Inflammatory macrophage (primary cell): ENCODE data around the gene CCT8.
A peak's percentile ranks its signal among the peaks of the same experiment; 100 is the strongest.
"Not testable (repeated sequence)": the region's sequence is repeated elsewhere in the genome, so short reads cannot be mapped to it uniquely, and the experiment has no call there.

Experiments
- DNase-seq, 2 donors: peaks; one replicate each; pipeline ENCODE4 v3.0.0-alpha.2; 2020 to 2022

Gene CCT8

DNA sequence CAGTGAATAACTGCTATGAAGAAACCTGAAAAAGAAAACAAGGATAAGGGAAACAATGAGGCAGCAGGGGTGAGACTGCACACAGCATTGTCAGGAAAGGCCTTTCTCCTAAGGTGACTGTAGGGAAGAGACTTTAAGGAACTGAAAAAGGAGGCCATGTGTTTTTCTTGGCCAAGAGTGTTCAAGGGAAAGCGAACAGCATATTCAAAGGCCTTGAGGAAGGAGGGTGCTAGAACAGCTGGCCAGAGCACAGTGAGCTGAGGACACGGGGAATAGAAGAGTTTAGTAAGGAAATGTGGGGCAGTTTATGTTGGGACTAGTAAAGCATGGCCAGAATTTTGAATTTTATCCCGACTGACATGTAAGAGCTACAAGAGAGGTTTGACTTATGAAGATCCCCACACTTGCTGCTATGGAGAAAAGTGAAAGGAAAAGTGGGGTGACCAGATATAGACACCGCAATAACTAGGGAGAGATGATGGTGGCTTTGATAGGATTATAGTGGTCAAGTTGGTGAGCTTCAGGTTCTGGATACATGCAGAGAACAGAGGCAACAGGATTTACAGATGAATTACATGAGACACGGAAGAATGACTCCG is 55.7 kb downstream of the CCT8 start:
- peak; percentile 61 to 71 for DNase-seq

DNA sequence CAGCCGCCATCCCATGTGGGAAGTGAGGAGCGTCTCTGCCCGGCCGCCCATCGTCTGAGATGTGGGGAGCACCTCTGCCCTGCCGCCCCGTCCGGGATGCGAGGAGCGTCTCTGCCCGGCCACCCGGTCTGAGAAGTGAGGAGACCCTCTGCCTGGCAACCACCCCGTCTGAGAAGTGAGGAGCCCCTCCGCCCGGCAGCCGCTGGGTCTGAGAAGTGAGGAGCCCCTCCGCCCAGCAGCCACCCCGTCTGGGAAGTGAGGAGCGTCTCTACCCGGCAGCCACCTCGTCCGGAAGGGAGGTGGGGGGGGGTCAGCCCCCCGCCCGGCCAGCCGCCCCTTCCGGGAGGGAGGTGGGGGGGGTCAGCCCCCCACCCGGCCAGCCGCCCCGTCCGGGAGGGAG is 62.2 kb downstream of the CCT8 start:
- DNase-seq, result not testable (repeated sequence)

DNA sequence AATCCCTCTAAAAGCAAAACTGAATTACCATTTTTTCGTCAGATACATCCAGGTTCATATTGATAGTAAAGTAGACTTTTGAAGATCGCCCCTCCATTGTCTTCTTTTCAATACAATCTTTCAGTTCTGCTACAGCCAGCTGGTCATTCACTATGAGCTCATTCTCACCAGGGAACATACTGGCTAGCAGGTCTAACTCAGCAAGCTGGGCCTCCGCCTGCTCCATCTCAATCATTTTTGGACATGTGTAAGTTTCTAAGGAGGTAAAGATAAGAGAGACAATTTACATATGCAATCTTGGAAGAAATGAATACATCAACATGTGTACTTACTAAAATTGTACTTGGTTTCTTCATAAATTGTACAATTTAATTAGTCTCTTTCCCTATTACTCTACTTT is 65.1 kb downstream of the CCT8 start:
- DNase-seq, result no peak

DNA sequence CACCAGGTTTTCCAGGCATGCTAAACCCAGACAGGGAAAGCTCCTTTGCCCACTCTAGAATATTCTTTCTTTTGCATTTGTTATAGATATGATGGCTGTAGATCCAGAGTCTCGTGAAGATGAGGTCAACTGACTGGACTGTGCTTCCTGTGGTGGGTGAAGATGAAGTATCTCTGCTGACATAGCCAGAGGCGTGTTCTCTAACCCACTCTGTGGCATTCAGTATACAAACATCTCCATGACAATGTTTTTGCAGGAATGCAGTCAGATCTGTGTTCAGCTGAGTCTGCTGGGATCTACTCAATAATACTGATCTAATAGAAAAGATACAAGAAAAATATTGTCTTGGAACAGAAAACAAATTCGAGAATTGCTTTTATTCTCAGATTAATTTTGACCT is 65.6 kb downstream of the CCT8 start:
- no peak for DNase-seq

DNA sequence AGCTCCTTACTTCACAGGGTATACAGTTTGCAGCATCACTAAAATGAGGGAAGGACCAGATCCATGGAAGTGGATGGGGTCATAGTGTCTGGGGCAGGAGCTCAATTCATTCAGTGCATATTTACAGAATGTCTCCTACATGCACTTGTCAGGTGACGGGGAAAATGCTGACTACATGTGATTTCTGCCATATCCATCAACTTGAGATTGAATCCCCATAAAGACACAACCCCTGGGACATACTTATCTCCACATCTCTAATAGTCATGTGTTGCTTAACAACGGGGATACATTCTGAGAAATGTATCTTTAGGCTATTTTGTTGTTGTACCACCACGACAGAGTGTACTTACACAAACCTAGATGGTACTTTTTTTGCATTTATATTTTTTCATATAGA is 66.3 kb downstream of the CCT8 start:
- DNase-seq, result no peak
